Activated gamma-delta T cell treated with anti-CD3 and anti-CD28 coated beads, Interleukin-2, amount 50 U/mL, for 16 hours (primary cell): Measurements from ENCODE around the gene FIGNL2.
"Not testable (repeated sequence)": the region's sequence is repeated elsewhere in the genome, so short reads cannot be mapped to it uniquely, and the experiment has no call there.

Source experiments
- DNase-seq: peaks from one replicate; pipeline ENCODE4 v3.0.0-alpha.2; 2020; ENCODE audit warnings: low read depth

FIGNL2 gene

GRCh38 chr12:51848326-51848727 is at the start of gene FIGNL2:
Gene FIGNL2 (minus strand): TSS chr12:51848718. CDS start chr12:51822413, 26,305 bp downstream.
- no peak for DNase-seq

GRCh38 chr12:51897181-51897580 is 48.7 kb upstream of the FIGNL2 start:
- no peak for DNase-seq

- DNase-seq = no peak
These were observed 47.7 kb upstream of the FIGNL2 start for GRCh38 chr12:51896236-51896635.

GRCh38 chr12:51895378-51896135 is 47.0 kb upstream of the FIGNL2 start:
- DNase-seq = no peak

GRCh38 chr12:51893786-51894185 is 45.3 kb upstream of the FIGNL2 start:
- no peak for DNase-seq

- no peak for DNase-seq
These were observed 43.3 kb upstream of the FIGNL2 start for GRCh38 chr12:51891843-51892242.

- no peak for DNase-seq
These were observed 42.1 kb upstream of the FIGNL2 start for GRCh38 chr12:51890511-51891171.

- no peak for DNase-seq
These were observed 41.6 kb upstream of the FIGNL2 start for GRCh38 chr12:51890133-51890464.

GRCh38 chr12:51889216-51890132 is 41.0 kb upstream of the FIGNL2 start:
- no peak for DNase-seq

- no peak for DNase-seq
These were observed 40.0 kb upstream of the FIGNL2 start for GRCh38 chr12:51888316-51889215.

- DNase-seq = no peak
These were observed 39.2 kb upstream of the FIGNL2 start, which contains the start of gene ANKRD33 for GRCh38 chr12:51887476-51888315. Gene ANKRD33 (plus strand): TSS chr12:51888103. CDS start chr12:51888187, 84 bp downstream.

GRCh38 chr12:51886021-51886710 is 37.6 kb upstream of the FIGNL2 start:
- DNase-seq = peak; percentile 10

- DNase-seq = not testable (repeated sequence)
These were observed 36.9 kb upstream of the FIGNL2 start for GRCh38 chr12:51885294-51886020.

- no peak for DNase-seq
These were observed 36.2 kb upstream of the FIGNL2 start for GRCh38 chr12:51884676-51885229.

- DNase-seq = no peak
These were observed 35.6 kb upstream of the FIGNL2 start for GRCh38 chr12:51883998-51884675.

- no peak for DNase-seq
These were observed 34.8 kb upstream of the FIGNL2 start for GRCh38 chr12:51883295-51883694.

- DNase-seq = no peak
These were observed 30.6 kb upstream of the FIGNL2 start for GRCh38 chr12:51879102-51879501.

GRCh38 chr12:51874486-51874885 is 26.0 kb upstream of the FIGNL2 start:
- DNase-seq = no peak
